ENCODE measurements around the gene NCAPG. TPM values are rescaled to one million over a fixed set of nuclear protein-coding genes. Genes with fewer than 3 reads are reported as not detected.
A peak's percentile ranks its signal among the peaks of the same experiment; 100 is the strongest.

NCAPG gene
- total and polyA plus RNA-seq, 10 donors: 1.1 to 10.2 (median 3.8) TPM

- no peaks in the 10 kb centered on the region for H3K9me3 ChIP-seq
- WGBS, 5 donors: 80 to 99% (median 93%) methylated on average over 3 of the region's 3 CpGs
- TF ChIP-seq CTCF (IDR thresholded peaks at IDR 0.05 in 8 of 11, conservative IDR thresholded peaks at IDR 0.05 in 3 of 11) (no peak), POLR2A (IDR thresholded peaks at IDR 0.05) (no peak), POLR2AphosphoS5 (IDR thresholded peaks at IDR 0.05) (no peak)
- no peak overlapping the region for H3K27ac ChIP-seq
- H3K36me3 ChIP-seq: no peaks in the 10 kb centered on the region
- intact Hi-C loops (cut with DNase I; ENCODE audit: low total_unique reads): no loop called here
- peaks cover 0 to 46% (median 32%) of the 10 kb centered on the region in 7 donors for H3K27me3 ChIP-seq (replicated peaks in 1 of 7)
- peaks cover 0 to 20% (median 13%) of the 10 kb centered on the region in 6 donors for H3K4me1 ChIP-seq
- no peak for DNase-seq
- H3K4me3 ChIP-seq: no peak overlapping the region
These were observed 32.3 kb upstream of the NCAPG start for GRCh38 chr4:17778431-17778830.

DNA sequence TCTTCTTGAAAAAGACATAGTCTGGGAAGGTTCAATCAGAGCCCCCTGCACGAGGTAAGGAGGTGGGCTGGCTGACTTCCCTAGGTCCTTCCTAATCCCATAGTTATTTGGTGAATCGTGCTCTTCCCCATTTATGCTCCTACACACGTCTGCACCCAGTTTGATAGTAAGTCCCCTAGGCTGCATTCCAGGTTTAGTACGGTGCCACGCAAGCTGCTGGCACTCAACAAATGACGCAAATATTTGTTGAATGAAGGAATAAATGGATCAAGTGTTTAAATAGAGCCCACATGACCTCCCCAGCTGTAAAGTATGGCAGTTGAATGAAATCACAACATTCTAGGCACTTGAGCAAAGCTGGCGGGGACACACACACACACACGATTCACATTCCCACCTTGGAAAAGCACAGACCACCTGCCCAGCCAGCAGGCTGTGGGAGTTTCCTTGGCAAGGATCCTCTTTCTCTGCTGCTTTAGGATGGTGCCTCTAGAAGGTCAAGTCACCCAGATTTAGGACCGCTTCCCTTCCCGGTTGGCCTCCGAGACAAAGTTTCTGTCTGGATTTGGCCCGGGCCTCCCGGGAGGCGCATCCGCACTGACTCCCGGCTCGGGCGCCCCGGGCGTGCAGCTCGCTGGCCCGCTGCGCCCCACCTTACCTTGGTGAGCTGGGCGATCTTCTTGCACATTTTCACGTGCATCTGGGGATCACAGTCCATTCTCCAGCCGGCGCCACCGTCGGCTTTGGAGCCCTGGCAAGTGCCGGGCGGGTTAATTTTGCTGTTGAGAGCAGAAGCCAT lies 30.1 kb upstream of the NCAPG start:
- peak overlapping the region in 7 of 8 donors; percentile 10 to 61 (median 31) for H3K4me3 ChIP-seq
- TF ChIP-seq POLR2AphosphoS5 (IDR thresholded peaks at IDR 0.05) (no peak), CTCF (IDR thresholded peaks at IDR 0.05 in 8 of 11, conservative IDR thresholded peaks at IDR 0.05 in 3 of 11) (no peak), POLR2A (IDR thresholded peaks at IDR 0.05) (no peak)
- H3K9me3 ChIP-seq: no peaks in the 10 kb centered on the region
- WGBS, 5 donors: 14 to 33% (median 18%) methylated on average over 9 to 31 of the region's 31 CpGs
- peaks cover 0 to 20% (median 13%) of the 10 kb centered on the region in 6 donors for H3K4me1 ChIP-seq
- intact Hi-C loops (cut with DNase I; ENCODE audit: low total_unique reads): no loop called here
- H3K36me3 ChIP-seq: no peaks in the 10 kb centered on the region
- H3K27me3 ChIP-seq (replicated peaks in 1 of 7): peaks cover 0 to 46% (median 32%) of the 10 kb centered on the region in 7 donors
- H3K27ac ChIP-seq: no peak overlapping the region
- no peak for DNase-seq

- no peak for TF ChIP-seq POLR2A (IDR thresholded peaks at IDR 0.05)
- no peak for TF ChIP-seq CTCF (IDR thresholded peaks at IDR 0.05 in 8 of 11, conservative IDR thresholded peaks at IDR 0.05 in 3 of 11)
- TF ChIP-seq POLR2AphosphoS5 (IDR thresholded peaks at IDR 0.05): peak in 1 of 3 donors; percentile 21
- 6 to 9% (median 7%) methylated on average over 68 to 82 of the region's 82 CpGs for WGBS, 5 donors
- Histone ChIP-seq H3K27me3 (replicated peaks in 1 of 7) (peaks cover 0 to 46% (median 32%) of the 10 kb centered on the region in 7 donors), H3K4me3 (peak within 1 kb of the TSS in 7 of 8 donors; percentile 10 to 61 (median 31)), H3K9me3 (no peaks in the 10 kb centered on the region), H3K27ac (no peak within 1 kb of the TSS), H3K36me3 (no peaks in the 10 kb centered on the region), H3K4me1 (peaks cover 0 to 24% (median 13%) of the 10 kb centered on the region in 6 donors)
- intact Hi-C loops (cut with DNase I; ENCODE audit: low total_unique reads): no loop called here
- peak; percentile 74 for DNase-seq
These were observed 29.2 kb upstream of the NCAPG start, which contains the start of gene FAM184B for GRCh38 chr4:17781300-17782287. Gene FAM184B (minus strand): TSS chr4:17781621. CDS start chr4:17781299, 322 bp downstream.

All from spleen (tissue), 11 donors.